Neural progenitor cell (in vitro differentiated cells): ENCODE results near the gene PSMD14.

ENCODE experiments used
- EZH2 ChIP-seq: fragments of 200-600 bp; sonication (generic); IDR thresholded peaks from 2 replicates; pipeline ENCODE4 v1.6.1; 2017; ENCODE audit warnings: antibody characterized with exemption, mild to moderate bottlenecking, moderate library complexity
- EZH2phosphoT487 ChIP-seq: fragments of 200-600 bp; sonication (generic); IDR thresholded peaks from 2 replicates; pipeline ENCODE4 v1.6.1; 2017; ENCODE audit warnings: antibody characterized with exemption
- TF ChIP-seq, protein P1 (sequence below): fragments of 200-600 bp; sonication (generic); IDR thresholded peaks from 2 replicates; pipeline ENCODE4 v1.5.1; 2017; ENCODE audit warnings: antibody characterized with exemption, mild to moderate bottlenecking

DNA sequence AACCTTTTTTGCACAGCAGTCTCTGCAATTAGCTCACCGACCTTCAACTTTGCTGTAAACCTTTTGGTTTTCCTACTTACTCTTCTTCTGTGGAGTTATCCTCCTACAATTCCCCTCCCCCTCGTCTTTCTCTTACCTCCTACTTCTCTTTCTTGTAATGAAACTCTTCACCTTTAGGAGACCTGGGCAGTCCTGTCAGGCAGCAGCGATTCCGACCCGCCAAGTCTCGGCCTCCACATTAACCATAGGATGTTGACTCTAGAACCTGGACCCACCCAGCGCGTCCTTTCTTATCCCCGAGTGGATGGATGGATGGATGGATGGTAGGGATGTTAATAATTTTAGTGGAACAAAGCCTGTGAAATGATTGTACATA lies 116.2 kb downstream of the PSMD14 start:
- TF ChIP-seq EZH2 (peak; percentile 83), EZH2phosphoT487 (peak; percentile 87)
- TF ChIP-seq, protein P1, sequence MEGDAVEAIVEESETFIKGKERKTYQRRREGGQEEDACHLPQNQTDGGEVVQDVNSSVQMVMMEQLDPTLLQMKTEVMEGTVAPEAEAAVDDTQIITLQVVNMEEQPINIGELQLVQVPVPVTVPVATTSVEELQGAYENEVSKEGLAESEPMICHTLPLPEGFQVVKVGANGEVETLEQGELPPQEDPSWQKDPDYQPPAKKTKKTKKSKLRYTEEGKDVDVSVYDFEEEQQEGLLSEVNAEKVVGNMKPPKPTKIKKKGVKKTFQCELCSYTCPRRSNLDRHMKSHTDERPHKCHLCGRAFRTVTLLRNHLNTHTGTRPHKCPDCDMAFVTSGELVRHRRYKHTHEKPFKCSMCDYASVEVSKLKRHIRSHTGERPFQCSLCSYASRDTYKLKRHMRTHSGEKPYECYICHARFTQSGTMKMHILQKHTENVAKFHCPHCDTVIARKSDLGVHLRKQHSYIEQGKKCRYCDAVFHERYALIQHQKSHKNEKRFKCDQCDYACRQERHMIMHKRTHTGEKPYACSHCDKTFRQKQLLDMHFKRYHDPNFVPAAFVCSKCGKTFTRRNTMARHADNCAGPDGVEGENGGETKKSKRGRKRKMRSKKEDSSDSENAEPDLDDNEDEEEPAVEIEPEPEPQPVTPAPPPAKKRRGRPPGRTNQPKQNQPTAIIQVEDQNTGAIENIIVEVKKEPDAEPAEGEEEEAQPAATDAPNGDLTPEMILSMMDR: no peak
